ENCODE data around the gene HERC2.
"Not testable (repeated sequence)": the region's sequence is repeated elsewhere in the genome, so short reads cannot be mapped to it uniquely, and the experiment has no call there.

HERC2 gene

GRCh38 chr15:28273468-28273867, 48.5 kb downstream of the HERC2 start:
- DNase-seq, result no peak

- DNase-seq, result no peak
Measured at GRCh38 chr15:28272587-28272986, 49.4 kb downstream of the HERC2 start.

GRCh38 chr15:28271697-28272260, 50.2 kb downstream of the HERC2 start:
- DNase-seq, result no peak

- DNase-seq, result no peak
Measured at GRCh38 chr15:28269097-28269496, 52.9 kb downstream of the HERC2 start.

GRCh38 chr15:28267727-28268126, 54.3 kb downstream of the HERC2 start:
- DNase-seq, result no peak

- DNase-seq, result no peak
Measured at GRCh38 chr15:28265334-28266019, 56.5 kb downstream of the HERC2 start.

GRCh38 chr15:28264166-28264565, 57.8 kb downstream of the HERC2 start:
- no peak for DNase-seq

GRCh38 chr15:28262438-28262837, 59.5 kb downstream of the HERC2 start:
- DNase-seq, result no peak

- no peak for DNase-seq
Measured at GRCh38 chr15:28260722-28261121, 61.3 kb downstream of the HERC2 start.

GRCh38 chr15:28260317-28260716, 61.7 kb downstream of the HERC2 start:
- no peak for DNase-seq

GRCh38 chr15:28255965-28256364, 66.0 kb downstream of the HERC2 start:
- no peak for DNase-seq

- no peak for DNase-seq
Measured at GRCh38 chr15:28252831-28253230, 69.1 kb downstream of the HERC2 start.

GRCh38 chr15:28246605-28247004, 75.4 kb downstream of the HERC2 start:
- DNase-seq, result no peak

- no peak for DNase-seq
Measured at GRCh38 chr15:28243901-28244300, 78.1 kb downstream of the HERC2 start.

GRCh38 chr15:28243399-28243798, 78.6 kb downstream of the HERC2 start:
- DNase-seq, result no peak

- DNase-seq, result not testable (repeated sequence)
Measured at GRCh38 chr15:28238296-28238695, 83.7 kb downstream of the HERC2 start.

GRCh38 chr15:28231743-28232142, 90.2 kb downstream of the HERC2 start:
- DNase-seq, result not testable (repeated sequence)

- not testable (repeated sequence) for DNase-seq
Measured at GRCh38 chr15:28231336-28231735, 90.6 kb downstream of the HERC2 start.

- not testable (repeated sequence) for DNase-seq
Measured at GRCh38 chr15:28228990-28229640, 92.9 kb downstream of the HERC2 start.

GRCh38 chr15:28228096-28228495, 93.9 kb downstream of the HERC2 start:
- DNase-seq, result no peak

- DNase-seq, result not testable (repeated sequence)
Measured at GRCh38 chr15:28227303-28227702, 94.7 kb downstream of the HERC2 start.

- DNase-seq, result not testable (repeated sequence)
Measured at GRCh38 chr15:28222612-28223011, 99.4 kb downstream of the HERC2 start.

- DNase-seq, result not testable (repeated sequence)
Measured at GRCh38 chr15:28221696-28222095, 100.3 kb downstream of the HERC2 start.

- DNase-seq, result no peak
Measured at GRCh38 chr15:28219116-28219515, 102.9 kb downstream of the HERC2 start.
